ENCODE data around the gene FGF5.
"Not testable (repeated sequence)": the region's sequence is repeated elsewhere in the genome, so short reads cannot be mapped to it uniquely, and the experiment has no call there.

The FGF5 gene

DNA sequence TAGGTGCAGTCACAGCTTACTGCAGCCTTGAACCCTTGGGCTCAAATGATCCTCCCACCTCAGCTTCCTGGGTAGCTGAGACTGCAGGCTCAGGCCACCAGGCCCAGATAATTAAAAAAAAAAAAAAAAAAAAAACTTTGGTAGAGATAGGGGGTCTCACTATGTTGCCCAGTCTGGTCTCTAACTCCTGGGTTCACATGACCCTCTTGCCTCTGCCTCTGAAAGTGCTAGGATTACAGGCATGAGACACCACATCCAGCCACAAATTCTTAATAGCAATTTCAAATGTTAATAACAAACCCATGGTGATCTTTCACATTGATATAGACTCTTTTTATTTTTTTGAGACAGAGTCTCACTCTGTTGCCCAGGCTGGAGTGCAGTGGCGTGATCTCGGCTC is 12.3 kb upstream of the FGF5 start:
- no peak for DNase-seq (ENCODE audit: low spot score)

DNA sequence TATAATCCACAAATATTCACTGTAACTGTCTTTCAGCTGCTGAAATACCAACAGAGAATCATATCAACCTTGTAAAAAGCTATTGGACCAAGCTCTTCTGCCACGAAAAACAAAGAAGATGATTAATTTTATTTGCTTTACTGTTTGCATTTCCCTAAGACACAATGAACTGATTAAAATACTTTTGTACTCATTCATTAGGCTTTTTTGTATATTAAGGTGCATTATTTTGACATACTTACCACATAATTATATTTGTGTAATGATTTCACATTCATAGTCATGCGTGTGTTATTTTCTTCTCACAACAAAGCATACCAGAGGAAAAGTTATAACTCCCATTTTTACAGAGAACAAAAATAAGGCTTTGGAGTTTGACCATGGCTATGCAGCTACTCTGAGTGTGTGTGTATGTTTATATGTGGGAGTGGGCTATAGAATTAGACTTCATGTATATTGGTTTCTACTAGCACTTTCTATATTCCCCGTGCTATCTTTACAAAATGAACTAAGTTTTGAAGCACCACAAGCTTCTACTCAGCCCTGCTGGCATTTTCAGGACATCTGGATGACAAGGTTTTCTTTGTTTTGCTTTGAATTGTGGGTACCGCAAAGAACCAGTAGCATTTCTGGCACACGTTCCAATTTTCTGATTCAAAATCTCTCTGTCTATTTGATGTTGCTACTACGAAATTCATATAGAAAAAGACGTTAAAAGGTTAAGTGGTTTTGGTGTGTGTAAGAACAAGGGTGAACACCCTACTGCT is 11.0 kb upstream of the FGF5 start:
- DNase-seq (ENCODE audit: low spot score) = no peak

DNA sequence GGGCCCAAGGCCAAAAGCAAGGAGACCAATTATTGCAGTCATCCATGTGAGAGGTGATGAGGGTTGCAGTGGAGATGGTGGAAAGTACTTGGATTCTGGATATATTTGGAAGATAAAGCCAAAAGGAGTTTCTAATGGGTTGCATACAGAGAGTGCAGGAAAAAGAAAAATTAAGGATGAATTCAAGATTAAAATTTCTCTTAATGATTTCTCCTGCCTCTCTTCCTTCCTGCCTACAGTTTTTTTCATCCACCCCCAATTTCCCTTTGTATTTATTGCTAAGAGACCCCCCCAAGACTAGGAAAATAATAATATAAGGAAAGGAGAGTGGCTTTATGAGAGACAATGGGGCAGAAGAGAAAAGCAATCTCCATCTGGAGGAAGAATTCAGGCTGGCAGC is 8.6 kb upstream of the FGF5 start:
- no peak for DNase-seq (ENCODE audit: low spot score)

- no peak for DNase-seq (ENCODE audit: low spot score)
Measured at GRCh38 chr4:80259012-80259411, 7.5 kb upstream of the FGF5 start.

DNA sequence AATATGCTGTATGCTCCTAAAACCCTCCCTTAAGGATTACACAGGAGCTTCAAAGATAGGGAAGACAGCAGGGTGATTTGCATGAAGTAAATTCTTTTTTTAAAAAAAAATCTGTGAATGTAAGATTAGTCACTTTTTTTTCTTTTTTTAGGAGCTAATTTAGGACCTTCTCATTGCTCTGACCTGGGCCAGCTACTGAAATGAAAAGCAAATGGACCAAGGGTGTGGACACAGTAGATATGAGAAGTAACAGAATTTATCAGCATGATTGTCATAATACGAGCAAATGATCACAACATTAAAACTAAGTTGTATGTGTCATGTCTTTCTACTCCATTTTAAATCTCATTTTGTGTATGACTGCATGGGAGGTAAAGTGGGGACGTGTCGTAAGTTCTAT is 6.6 kb upstream of the FGF5 start:
- DNase-seq (ENCODE audit: low spot score) = no peak

DNA sequence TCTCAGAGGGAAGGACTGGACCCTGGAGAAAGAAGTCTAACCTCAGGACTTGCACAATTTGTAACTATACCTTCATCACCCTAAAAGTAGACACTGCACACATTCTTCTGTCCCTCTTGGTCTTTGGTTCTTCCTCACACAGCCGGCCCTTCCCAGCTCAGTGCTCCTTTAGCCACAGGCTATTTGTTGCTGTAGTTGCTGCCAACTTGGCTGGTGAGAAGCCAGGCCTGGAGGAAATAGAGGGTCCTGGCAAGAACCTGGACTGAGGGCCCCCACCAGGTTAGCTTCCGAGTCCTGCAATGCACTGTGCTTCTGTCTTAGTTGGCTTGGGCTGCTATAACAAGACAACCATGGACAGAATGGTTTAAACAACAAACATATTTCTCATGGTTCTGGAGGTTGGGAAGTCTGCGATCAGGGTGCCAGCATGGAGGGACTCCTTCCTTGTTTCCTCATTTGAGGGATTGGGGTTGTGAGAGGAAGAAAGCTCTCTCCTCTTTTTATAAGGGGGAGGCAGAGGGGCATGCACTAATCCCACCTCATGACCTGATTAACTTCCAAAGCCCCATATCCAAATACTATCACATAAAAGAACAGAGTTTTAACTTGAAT is 4.4 kb upstream of the FGF5 start:
- DNase-seq (ENCODE audit: low spot score) = no peak

DNA sequence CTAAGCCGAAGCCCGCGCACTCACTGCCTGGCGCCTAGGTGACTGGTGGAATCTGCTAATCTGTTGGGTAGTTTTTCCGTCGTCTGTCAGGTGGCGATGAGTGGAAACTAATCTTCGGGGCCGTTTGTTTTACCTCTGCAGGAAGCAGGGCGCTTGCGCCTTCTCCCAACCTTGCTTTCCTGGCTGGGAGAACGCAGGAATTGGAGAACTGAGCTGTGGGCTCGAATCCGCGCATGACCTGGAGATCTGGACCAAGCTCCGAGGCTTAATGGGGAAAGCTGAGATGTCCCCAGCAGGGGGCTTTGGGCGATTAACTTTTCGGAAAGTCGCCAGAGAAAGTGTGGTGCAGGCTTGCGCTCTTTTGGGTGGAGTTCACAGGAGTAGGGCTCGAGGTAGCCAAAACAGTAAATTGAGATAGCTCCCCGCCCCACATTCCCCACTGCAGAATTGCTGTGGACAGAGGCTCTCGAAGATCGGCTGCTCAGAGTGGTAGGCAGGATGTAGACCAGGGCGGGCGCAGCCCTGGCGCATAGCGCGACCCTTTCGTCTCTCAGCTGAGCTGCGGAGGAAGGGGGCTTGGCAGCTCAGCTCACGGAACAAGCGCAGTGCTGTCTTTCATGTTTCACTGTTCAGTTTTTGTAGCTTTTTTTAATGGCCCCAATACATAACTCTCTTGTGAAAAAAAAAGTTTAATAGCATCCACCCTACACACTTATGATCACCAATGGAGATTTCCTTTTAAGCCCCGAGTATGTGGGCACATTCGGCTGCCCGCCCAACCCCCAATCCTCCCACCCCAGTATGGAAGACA is 2.7 kb upstream of the FGF5 start:
- no peak for DNase-seq (ENCODE audit: low spot score)

GRCh38 chr4:80264352-80264647 is 2.2 kb upstream of the FGF5 start:
- no peak for DNase-seq (ENCODE audit: low spot score)

DNA sequence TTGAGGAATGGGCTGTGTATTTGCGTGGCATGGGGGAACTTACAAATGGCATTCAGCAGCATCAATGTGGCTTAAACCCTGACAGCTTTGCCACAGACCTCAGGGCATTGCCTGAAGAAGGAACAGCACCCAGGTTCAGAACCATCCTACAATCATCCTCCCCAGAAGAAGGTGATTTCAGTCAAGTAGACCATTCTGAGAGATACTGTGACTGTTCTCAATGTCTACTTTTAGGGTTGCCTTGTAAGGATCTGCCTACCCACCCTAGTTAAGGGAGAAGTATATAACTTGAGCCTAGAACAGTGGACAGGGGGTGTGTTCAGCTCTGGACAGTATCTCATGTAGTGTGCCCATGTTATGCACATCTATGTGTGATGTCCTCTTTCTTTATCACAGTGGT is 1.6 kb upstream of the FGF5 start:
- DNase-seq (ENCODE audit: low spot score) = no peak

GRCh38 chr4:80265571-80266252 is 752 bp upstream of the FGF5 start:
- DNase-seq (ENCODE audit: low spot score) = no peak

GRCh38 chr4:80266902-80267380 is 477 bp downstream of the FGF5 start:
- no peak for DNase-seq (ENCODE audit: low spot score)

- no peak for DNase-seq (ENCODE audit: low spot score)
Measured at GRCh38 chr4:80268081-80268823, 1.8 kb downstream of the FGF5 start.

GRCh38 chr4:80268936-80269335 is 2.5 kb downstream of the FGF5 start:
- DNase-seq (ENCODE audit: low spot score) = no peak

DNA sequence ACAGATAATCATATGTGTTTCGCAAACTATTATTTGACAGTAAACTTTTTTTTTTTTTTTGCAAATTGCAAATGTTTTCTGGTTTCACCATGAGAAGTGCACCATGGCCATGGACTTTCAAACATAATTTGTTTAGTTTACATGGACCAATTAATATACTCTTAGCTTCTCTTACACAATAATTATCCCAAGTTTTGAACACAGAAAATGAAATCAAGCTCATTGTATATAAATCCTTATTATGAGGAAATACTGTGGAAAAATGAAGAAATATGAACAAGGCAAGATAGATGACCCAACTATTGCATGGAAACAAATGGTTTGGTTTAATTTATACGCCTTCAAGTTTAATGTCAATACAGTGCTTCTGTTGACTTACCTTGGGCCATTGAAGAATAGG is 3.9 kb downstream of the FGF5 start:
- no peak for DNase-seq (ENCODE audit: low spot score)

DNA sequence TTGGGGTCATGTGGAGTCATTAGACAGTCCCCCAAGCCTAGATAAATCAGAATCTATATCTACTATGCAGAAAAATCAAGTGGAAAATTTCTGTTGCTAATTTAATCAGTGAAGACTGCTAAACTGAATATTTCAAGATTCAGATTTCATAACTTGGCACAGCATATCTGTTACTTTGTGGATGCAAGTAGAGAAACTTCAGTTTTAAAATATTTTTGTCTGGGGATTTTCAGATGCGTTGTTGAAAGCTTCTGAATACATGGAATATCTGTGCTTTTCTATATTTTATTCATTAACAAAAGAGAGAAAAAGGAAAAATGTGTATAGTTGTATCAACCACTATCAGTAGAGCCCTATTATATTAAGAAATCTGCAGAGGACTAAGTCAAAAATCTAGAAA is 4.4 kb downstream of the FGF5 start:
- DNase-seq (ENCODE audit: low spot score) = no peak

DNA sequence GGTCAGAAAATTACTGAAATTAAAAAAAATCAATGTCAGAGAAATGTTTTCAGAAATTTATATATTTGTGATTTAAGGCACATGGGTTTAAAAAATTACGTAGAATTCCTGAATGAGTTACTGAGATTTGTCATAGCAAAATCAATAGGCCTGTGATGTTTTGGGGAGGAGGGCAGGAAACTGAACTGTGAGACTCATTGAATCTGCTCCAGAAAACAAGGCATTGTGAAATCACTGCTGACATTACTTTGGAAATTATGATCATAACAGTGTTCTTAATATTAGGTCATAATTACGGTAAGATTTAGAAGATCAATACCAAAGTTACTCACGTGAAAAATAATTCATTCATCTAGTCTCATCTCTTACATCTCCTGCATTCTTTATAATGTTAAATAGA is 5.3 kb downstream of the FGF5 start:
- no peak for DNase-seq (ENCODE audit: low spot score)

- DNase-seq (ENCODE audit: low spot score) = no peak
Measured at GRCh38 chr4:80276931-80277330, 10.5 kb downstream of the FGF5 start.

DNA sequence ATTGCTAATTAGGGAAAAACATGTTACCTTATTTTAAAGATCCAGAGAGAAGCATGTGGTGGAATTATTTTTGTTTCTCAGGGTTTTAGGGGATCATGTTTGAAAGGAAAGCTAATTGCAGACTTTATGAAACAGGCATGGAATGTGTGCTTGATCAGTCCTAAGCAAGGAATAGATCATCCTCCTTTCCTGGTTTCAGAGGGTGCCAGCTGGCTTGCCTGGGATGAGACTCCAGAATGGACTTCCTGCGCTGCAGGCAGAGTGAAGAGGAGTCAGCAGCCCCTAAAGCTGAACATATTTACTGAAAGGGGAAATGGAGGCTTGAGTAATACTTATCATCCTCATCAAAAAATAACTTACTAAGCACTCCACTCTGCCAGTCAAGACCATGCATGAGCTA is 13.3 kb downstream of the FGF5 start:
- DNase-seq (ENCODE audit: low spot score) = no peak

DNA sequence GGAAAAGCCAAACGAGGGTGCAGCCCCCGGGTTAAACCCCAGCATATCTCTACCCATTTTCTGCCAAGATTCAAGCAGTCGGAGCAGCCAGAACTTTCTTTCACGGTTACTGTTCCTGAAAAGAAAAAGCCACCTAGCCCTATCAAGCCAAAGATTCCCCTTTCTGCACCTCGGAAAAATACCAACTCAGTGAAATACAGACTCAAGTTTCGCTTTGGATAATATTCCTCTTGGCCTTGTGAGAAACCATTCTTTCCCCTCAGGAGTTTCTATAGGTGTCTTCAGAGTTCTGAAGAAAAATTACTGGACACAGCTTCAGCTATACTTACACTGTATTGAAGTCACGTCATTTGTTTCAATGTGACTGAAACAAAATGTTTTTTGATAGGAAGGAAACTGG is 20.0 kb downstream of the FGF5 start:
- DNase-seq (ENCODE audit: low spot score) = no peak

DNA sequence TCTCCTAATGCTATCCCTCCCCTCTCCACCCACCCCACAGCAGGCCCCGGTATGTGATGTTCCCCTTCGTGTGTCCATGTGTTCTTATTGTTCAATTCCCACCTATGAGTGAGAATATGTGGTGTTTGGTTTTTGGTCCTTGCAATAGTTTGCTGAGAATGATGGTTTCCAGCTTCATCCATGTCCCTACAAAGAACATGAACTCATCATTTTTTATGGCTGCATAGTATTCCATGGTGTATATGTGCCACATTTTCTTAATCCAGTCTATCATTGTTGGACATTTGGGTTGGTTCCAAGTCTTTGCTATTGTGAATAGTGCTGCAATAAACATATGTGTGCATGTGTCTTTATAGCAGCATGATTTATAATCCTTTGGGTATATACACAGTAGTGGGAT is 24.2 kb downstream of the FGF5 start:
- DNase-seq (ENCODE audit: low spot score) = not testable (repeated sequence)

- no peak for DNase-seq (ENCODE audit: low spot score)
Measured at GRCh38 chr4:80294206-80294605, 27.7 kb downstream of the FGF5 start.

- DNase-seq (ENCODE audit: low spot score) = no peak
Measured at GRCh38 chr4:80295336-80295735, 28.9 kb downstream of the FGF5 start.

Data from HuH-7 (cell line).